HEK293 (cell line): Measurements from ENCODE around the gene SEMA3A.

ENCODE experiments used
- FEZF1 ChIP-seq: fragments of 450-650 bp; formaldehyde crosslinking; IDR thresholded peaks from 2 replicates; pipeline ENCODE4 v1.5.1; 2016; ENCODE audit warnings: missing biosample characterization, missing genetic modification characterization
- SP2 ChIP-seq: fragments of 450-650 bp; formaldehyde crosslinking; IDR thresholded peaks from 2 replicates; pipeline ENCODE4 v1.5.1; 2016; ENCODE audit warnings: missing biosample characterization, missing genetic modification characterization
- ZBTB7A ChIP-seq: fragments of 450-650 bp; formaldehyde crosslinking; IDR thresholded peaks from 2 replicates; pipeline ENCODE4 v1.5.1; 2016; ENCODE audit warnings: low read depth, missing biosample characterization, missing genetic modification characterization
- ZFP37 ChIP-seq: fragments of 450-650 bp; formaldehyde crosslinking; IDR thresholded peaks from 2 replicates; pipeline ENCODE4 v1.5.1; 2016; ENCODE audit warnings: missing biosample characterization, missing genetic modification characterization
- ZNF423 ChIP-seq: fragments of 450-650 bp; formaldehyde crosslinking; IDR thresholded peaks from 2 replicates; pipeline ENCODE4 v1.5.1; 2016; ENCODE audit warnings: missing biosample characterization, missing genetic modification characterization
- TF ChIP-seq, protein P1 (sequence below): fragments of 450-650 bp; formaldehyde crosslinking; IDR thresholded peaks from 2 replicates; pipeline ENCODE4 v1.5.1; 2016; ENCODE audit warnings: missing biosample characterization, missing genetic modification characterization
- TF ChIP-seq, protein P2 (sequence below): fragments of 450-650 bp; formaldehyde crosslinking; IDR thresholded peaks from 2 replicates; pipeline ENCODE4 v1.5.1; 2016; ENCODE audit warnings: missing biosample characterization, missing genetic modification characterization

DNA sequence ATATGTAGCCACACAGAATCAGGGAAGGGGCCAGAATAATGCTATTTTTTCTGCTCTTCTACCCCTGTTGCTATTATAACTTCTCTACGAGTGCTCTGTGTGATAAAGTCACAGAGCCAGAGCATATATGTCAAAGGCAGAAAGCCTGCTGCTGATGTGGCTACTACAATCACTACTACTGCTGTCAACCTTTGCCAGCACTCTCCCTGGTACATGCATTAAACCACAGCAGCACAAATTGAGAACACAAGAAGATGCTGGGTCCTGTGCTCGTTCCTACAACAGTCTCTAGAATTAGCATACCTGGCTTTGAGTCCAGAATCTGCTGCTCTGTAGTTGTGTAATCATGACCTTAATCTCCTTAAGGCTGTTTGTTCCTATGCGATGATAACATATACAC, 108.6 kb downstream of the SEMA3A start:
- no peak for TF ChIP-seq FEZF1 (tag by site-specific recombination)
- no peak for TF ChIP-seq ZBTB7A (tag by site-specific recombination)
- no peak for TF ChIP-seq SP2 (tag by site-specific recombination)
- TF ChIP-seq ZFP37 (tag by site-specific recombination) = no peak
- TF ChIP-seq, protein P1, sequence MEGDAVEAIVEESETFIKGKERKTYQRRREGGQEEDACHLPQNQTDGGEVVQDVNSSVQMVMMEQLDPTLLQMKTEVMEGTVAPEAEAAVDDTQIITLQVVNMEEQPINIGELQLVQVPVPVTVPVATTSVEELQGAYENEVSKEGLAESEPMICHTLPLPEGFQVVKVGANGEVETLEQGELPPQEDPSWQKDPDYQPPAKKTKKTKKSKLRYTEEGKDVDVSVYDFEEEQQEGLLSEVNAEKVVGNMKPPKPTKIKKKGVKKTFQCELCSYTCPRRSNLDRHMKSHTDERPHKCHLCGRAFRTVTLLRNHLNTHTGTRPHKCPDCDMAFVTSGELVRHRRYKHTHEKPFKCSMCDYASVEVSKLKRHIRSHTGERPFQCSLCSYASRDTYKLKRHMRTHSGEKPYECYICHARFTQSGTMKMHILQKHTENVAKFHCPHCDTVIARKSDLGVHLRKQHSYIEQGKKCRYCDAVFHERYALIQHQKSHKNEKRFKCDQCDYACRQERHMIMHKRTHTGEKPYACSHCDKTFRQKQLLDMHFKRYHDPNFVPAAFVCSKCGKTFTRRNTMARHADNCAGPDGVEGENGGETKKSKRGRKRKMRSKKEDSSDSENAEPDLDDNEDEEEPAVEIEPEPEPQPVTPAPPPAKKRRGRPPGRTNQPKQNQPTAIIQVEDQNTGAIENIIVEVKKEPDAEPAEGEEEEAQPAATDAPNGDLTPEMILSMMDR (tag by site-specific recombination) = no peak
- TF ChIP-seq, protein P2, sequence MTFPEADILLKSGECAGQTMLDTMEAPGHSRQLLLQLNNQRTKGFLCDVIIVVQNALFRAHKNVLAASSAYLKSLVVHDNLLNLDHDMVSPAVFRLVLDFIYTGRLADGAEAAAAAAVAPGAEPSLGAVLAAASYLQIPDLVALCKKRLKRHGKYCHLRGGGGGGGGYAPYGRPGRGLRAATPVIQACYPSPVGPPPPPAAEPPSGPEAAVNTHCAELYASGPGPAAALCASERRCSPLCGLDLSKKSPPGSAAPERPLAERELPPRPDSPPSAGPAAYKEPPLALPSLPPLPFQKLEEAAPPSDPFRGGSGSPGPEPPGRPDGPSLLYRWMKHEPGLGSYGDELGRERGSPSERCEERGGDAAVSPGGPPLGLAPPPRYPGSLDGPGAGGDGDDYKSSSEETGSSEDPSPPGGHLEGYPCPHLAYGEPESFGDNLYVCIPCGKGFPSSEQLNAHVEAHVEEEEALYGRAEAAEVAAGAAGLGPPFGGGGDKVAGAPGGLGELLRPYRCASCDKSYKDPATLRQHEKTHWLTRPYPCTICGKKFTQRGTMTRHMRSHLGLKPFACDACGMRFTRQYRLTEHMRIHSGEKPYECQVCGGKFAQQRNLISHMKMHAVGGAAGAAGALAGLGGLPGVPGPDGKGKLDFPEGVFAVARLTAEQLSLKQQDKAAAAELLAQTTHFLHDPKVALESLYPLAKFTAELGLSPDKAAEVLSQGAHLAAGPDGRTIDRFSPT (tag by site-specific recombination) = no peak
- TF ChIP-seq ZNF423 (tag by site-specific recombination) = no peak
